OCI-LY1 (cell line): ENCODE measurements around the gene NOTCH4.

ENCODE experiments used
- H2AFZ ChIP-seq: fragments of 200-600 bp; sonication (generic), shearing (Covaris generic); 2 replicates; pipeline ENCODE4 v1.6.0; 2014; ENCODE audit warnings: antibody characterized with exemption, mild to moderate bottlenecking, low read length
- H3F3A ChIP-seq: fragments of 200-600 bp; sonication (generic), shearing (Covaris generic); 2 replicates; pipeline ENCODE4 v1.6.0; 2014; ENCODE audit warnings: mild to moderate bottlenecking, antibody characterized with exemption, low read length, moderate library complexity; ENCODE audit not compliant: insufficient read depth
- H3K27ac ChIP-seq: fragments of 200-600 bp; sonication (generic); 2 replicates; pipeline ENCODE4 v1.5.1; 2014; ENCODE audit warnings: low read length, mixed run types, mild to moderate bottlenecking, low read depth; ENCODE audit not compliant: poor library complexity, severe bottlenecking
- H3K27me3 ChIP-seq: fragments of 200-600 bp; sonication (generic); 2 replicates; pipeline ENCODE4 v1.6.0; 2014; ENCODE audit warnings: antibody characterized with exemption, mild to moderate bottlenecking, low read length, moderate library complexity; ENCODE audit not compliant: insufficient read depth
- H3K36me3 ChIP-seq: fragments of 200-600 bp; sonication (generic); 2 replicates; pipeline ENCODE4 v1.6.1; 2014; ENCODE audit warnings: mild to moderate bottlenecking, antibody characterized with exemption, low read length, moderate library complexity, mixed read lengths; ENCODE audit not compliant: insufficient read depth
- H3K4me1 ChIP-seq: fragments of 200-600 bp; sonication (generic); 2 replicates; pipeline ENCODE4 v1.5.1; 2014; ENCODE audit warnings: mild to moderate bottlenecking, low read length, moderate library complexity; ENCODE audit not compliant: insufficient read depth, severe bottlenecking
- H3K4me2 ChIP-seq: fragments of 200-600 bp; sonication (generic), shearing (Covaris generic); 2 replicates; pipeline ENCODE4 v1.6.1; 2014; ENCODE audit warnings: low read length
- H3K4me3 ChIP-seq: fragments of 200-600 bp; sonication (generic); 2 replicates; pipeline ENCODE4 v1.5.1; 2014; ENCODE audit warnings: low read length, low read depth, mild to moderate bottlenecking, mixed read lengths; ENCODE audit not compliant: poor library complexity, severe bottlenecking
- H3K79me2 ChIP-seq: fragments of 200-600 bp; shearing (Covaris generic); 2 replicates; pipeline ENCODE4 v1.6.1; 2016; ENCODE audit warnings: mixed run types, low read length, mixed read lengths; ENCODE audit not compliant: insufficient read depth
- H3K9ac ChIP-seq: fragments of 200-600 bp; sonication (generic), shearing (Covaris generic); 2 replicates; pipeline ENCODE4 v1.6.1; 2014; ENCODE audit warnings: mild to moderate bottlenecking, low read length, mixed read lengths
- H3K9me2 ChIP-seq: fragments of 200-600 bp; sonication (generic), shearing (Covaris generic); 2 replicates; pipeline ENCODE4 v1.6.1; 2014; ENCODE audit warnings: low read depth, mild to moderate bottlenecking, low read length, mixed read lengths
- H3K9me3 ChIP-seq: fragments of 200-600 bp; shearing (Covaris generic); 2 replicates; pipeline ENCODE4 v1.6.1; 2014; ENCODE audit warnings: low read length, mixed read lengths
- H4K20me1 ChIP-seq: fragments of 200-600 bp; sonication (generic), shearing (Covaris generic); 2 replicates; pipeline ENCODE4 v1.6.0; 2016; ENCODE audit warnings: mild to moderate bottlenecking, low read length; ENCODE audit not compliant: insufficient read depth
- EZH2 ChIP-seq: fragments of 200-600 bp; sonication (generic), shearing (Covaris generic); IDR thresholded peaks from 2 replicates; pipeline ENCODE4 v1.8.0; 2017; ENCODE audit warnings: borderline replicate concordance, mixed run types, mild to moderate bottlenecking, antibody characterized with exemption, low read length, moderate library complexity, mixed read lengths
- TF ChIP-seq, protein P1 (sequence below): fragments of 200-600 bp; sonication (generic), shearing (Covaris generic); IDR thresholded peaks from 2 replicates; pipeline ENCODE4 v1.5.1; 2017; ENCODE audit warnings: mild to moderate bottlenecking, antibody characterized with exemption, low read length, moderate library complexity, mixed read lengths

NOTCH4 gene

DNA sequence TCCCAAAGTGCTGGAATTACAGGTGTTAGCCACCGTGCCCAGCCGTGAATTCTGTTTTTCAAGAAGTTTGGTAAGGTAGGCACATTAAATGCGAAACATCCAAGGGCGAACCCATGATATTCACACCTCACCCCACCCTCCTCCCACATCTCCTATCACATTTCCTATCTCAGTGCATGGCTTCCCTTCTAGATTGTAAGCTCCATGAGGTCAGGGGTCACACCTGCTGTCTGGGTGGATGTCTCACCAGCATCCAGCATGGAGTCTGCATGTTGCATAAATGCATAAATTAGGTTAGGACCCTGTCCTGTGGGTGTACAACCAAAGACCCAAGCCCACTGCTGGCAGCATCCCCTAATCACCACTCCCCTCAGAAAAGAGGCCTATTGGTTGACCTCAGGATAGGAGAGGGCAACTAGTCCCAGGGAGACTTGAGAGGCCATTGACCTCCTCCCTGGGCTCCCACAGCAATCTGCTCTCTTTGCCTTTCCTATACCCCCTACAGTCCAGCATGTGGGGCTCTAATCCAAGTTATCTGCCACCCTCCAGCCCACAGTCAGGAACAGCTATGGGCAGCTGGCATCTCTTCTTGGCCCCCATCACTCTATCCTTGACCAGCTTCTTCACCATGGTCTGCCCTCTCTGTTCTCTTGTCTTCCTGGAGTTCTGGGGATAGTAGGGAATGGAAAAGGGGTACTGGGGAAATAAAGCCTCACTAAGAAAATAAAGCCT, 76.3 kb downstream of the NOTCH4 start:
- Histone ChIP-seq H3K27ac (no peak overlapping the region), H3K9me3 (no peaks in the 10 kb centered on the region), H3K27me3 (no peaks in the 10 kb centered on the region; the same call in 1 of the 2 replicates), H3K36me3 (no peaks in the 10 kb centered on the region), H4K20me1 (no peaks in the 10 kb centered on the region), H3K9ac (no peak overlapping the region), H3K79me2 (no peaks in the 10 kb centered on the region), H3K4me2 (no peak overlapping the region), H3K4me1 (no peaks in the 10 kb centered on the region), H3K9me2 (no peaks in the 10 kb centered on the region), H2AFZ (no peak overlapping the region), H3K4me3 (no peak overlapping the region), H3F3A (no peaks in the 10 kb centered on the region)
- TF ChIP-seq, protein P1, sequence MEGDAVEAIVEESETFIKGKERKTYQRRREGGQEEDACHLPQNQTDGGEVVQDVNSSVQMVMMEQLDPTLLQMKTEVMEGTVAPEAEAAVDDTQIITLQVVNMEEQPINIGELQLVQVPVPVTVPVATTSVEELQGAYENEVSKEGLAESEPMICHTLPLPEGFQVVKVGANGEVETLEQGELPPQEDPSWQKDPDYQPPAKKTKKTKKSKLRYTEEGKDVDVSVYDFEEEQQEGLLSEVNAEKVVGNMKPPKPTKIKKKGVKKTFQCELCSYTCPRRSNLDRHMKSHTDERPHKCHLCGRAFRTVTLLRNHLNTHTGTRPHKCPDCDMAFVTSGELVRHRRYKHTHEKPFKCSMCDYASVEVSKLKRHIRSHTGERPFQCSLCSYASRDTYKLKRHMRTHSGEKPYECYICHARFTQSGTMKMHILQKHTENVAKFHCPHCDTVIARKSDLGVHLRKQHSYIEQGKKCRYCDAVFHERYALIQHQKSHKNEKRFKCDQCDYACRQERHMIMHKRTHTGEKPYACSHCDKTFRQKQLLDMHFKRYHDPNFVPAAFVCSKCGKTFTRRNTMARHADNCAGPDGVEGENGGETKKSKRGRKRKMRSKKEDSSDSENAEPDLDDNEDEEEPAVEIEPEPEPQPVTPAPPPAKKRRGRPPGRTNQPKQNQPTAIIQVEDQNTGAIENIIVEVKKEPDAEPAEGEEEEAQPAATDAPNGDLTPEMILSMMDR, result no peak
- no peak for TF ChIP-seq EZH2

DNA sequence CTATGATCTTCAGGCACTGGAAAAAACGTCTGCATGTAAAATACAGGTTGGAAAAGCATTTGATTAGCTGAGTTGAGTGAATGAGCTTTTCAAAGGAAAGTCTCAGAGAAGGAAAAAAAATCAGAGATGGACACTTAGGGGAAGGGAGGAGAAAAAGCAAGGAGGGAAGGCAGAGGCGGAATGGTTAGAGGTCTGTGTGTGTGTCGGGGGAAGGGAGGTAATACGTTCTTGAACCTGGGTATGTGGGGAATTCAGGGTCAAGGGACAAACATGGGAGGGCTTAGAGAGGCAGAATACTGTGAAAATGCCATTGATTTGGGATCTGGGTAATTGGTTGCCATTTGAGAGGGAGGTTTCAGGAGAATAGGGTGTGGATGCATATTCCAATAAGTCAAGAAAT, 77.2 kb downstream of the NOTCH4 start:
- Histone ChIP-seq H3K9me2 (no peaks in the 10 kb centered on the region), H3K9ac (no peak overlapping the region), H3F3A (no peaks in the 10 kb centered on the region), H3K4me3 (no peak overlapping the region), H2AFZ (no peak overlapping the region), H4K20me1 (no peaks in the 10 kb centered on the region), H3K9me3 (no peaks in the 10 kb centered on the region), H3K36me3 (no peaks in the 10 kb centered on the region), H3K27me3 (no peaks in the 10 kb centered on the region; the same call in 1 of the 2 replicates), H3K27ac (no peak overlapping the region), H3K4me2 (no peak overlapping the region), H3K4me1 (no peaks in the 10 kb centered on the region), H3K79me2 (no peaks in the 10 kb centered on the region)
- TF ChIP-seq, protein P1, result no peak
- TF ChIP-seq EZH2, result no peak

DNA sequence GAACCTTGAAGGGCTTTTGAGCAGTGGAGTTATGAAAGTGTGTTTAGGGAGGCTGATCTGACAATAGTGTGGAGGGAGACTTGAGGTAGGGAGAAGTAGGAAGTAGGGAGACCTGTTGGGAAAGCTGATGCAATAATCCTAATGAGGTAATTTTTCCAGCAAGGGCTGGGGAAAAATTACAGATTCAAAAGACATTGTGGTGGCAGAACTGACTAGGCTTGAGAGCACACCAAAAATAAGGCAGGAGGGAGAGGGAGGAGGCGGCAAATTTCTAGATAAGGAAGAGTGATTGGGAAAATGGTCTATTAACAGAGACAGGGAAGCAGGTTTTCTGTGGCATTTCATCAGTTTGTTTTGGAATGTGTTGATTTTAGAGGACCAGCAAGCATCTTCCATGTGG, 77.6 kb downstream of the NOTCH4 start:
- Histone ChIP-seq H4K20me1 (no peaks in the 10 kb centered on the region), H3K9me2 (no peaks in the 10 kb centered on the region), H3K9me3 (no peaks in the 10 kb centered on the region), H3K27me3 (no peaks in the 10 kb centered on the region; the same call in 1 of the 2 replicates), H3F3A (no peaks in the 10 kb centered on the region), H2AFZ (no peak overlapping the region), H3K4me2 (no peak overlapping the region), H3K36me3 (no peaks in the 10 kb centered on the region), H3K4me3 (no peak overlapping the region), H3K27ac (no peak overlapping the region), H3K79me2 (no peaks in the 10 kb centered on the region), H3K9ac (no peak overlapping the region), H3K4me1 (no peaks in the 10 kb centered on the region)
- TF ChIP-seq EZH2, result no peak
- TF ChIP-seq, protein P1, result no peak
